NCI-H2029 treated with DMSO at 0.1 percent for 48 hours (cell line): ENCODE data around the gene C3orf18.
A peak's percentile ranks its signal among the peaks of the same experiment; 100 is the strongest.

ENCODE experiments used
- DNase-seq: peaks from one replicate; lab custom pipeline; 2025; lab: John Stamatoyannopoulos, UW

Gene C3orf18

GRCh38 chr3:50603261-50604109 lies 35.9 kb upstream of the C3orf18 start:
- DNase-seq: no peak

- no peak for DNase-seq
These were observed 35.1 kb upstream of the C3orf18 start for GRCh38 chr3:50602595-50603191.

- DNase-seq: peak; percentile 83
These were observed 33.5 kb upstream of the C3orf18 start for GRCh38 chr3:50600841-50601591.

- no peak for DNase-seq
These were observed 32.7 kb upstream of the C3orf18 start for GRCh38 chr3:50600141-50600753.

GRCh38 chr3:50599716-50600118 lies 32.2 kb upstream of the C3orf18 start:
- no peak for DNase-seq

GRCh38 chr3:50599115-50599715 lies 31.7 kb upstream of the C3orf18 start:
- no peak for DNase-seq

- no peak for DNase-seq
These were observed 26.8 kb upstream of the C3orf18 start for GRCh38 chr3:50594253-50594785.

- no peak for DNase-seq
These were observed 25.0 kb upstream of the C3orf18 start for GRCh38 chr3:50592568-50592967.

- DNase-seq: no peak
These were observed 23.7 kb upstream of the C3orf18 start for GRCh38 chr3:50591196-50591741.

- no peak for DNase-seq
These were observed 21.3 kb upstream of the C3orf18 start for GRCh38 chr3:50588759-50589433.

GRCh38 chr3:50587806-50588758 lies 20.5 kb upstream of the C3orf18 start:
- no peak for DNase-seq

- DNase-seq: no peak
These were observed 19.8 kb upstream of the C3orf18 start for GRCh38 chr3:50587373-50587772.

GRCh38 chr3:50586763-50587070 lies 19.2 kb upstream of the C3orf18 start:
- DNase-seq: no peak

GRCh38 chr3:50585919-50586762 lies 18.6 kb upstream of the C3orf18 start:
- DNase-seq: no peak

- DNase-seq: no peak
These were observed 16.8 kb upstream of the C3orf18 start for GRCh38 chr3:50584391-50584790.

- peak; percentile 24 for DNase-seq
These were observed 16.4 kb upstream of the C3orf18 start for GRCh38 chr3:50583897-50584296.

- no peak for DNase-seq
These were observed 14.5 kb upstream of the C3orf18 start for GRCh38 chr3:50582083-50582482.

- DNase-seq: no peak
These were observed 13.9 kb upstream of the C3orf18 start for GRCh38 chr3:50581459-50581842.
